Bronchial epithelial cell (primary cell): ENCODE measurements around the gene AP1S1. TPM values are rescaled to one million over a fixed set of nuclear protein-coding genes. Genes with fewer than 3 reads are reported as not detected.
"Not testable (repeated sequence)": the region's sequence is repeated elsewhere in the genome, so short reads cannot be mapped to it uniquely, and the experiment has no call there.

Experiments used
- DNase-seq: peaks from one replicate; pipeline ENCODE4 v3.0.0-alpha.2; 2010; ENCODE audit warnings: low read depth
- FAIRE-seq: peaks from 2 replicates; lab custom pipeline; 2011; peaks lifted over from hg19 to GRCh38; lab: Jason Lieb, UNC
- H3K27me3 ChIP-seq: 2 replicates; pipeline ENCODE4 v1.5.1; 2011; ENCODE audit warnings: low read length; ENCODE audit not compliant: control insufficient read depth, insufficient read depth
- H3K36me3 ChIP-seq: 2 replicates; pipeline ENCODE4 v1.5.1; 2011; ENCODE audit warnings: low read length; ENCODE audit not compliant: control insufficient read depth, insufficient read depth
- H3K4me3 ChIP-seq: 2 replicates; pipeline ENCODE4 v1.5.1; 2011; ENCODE audit warnings: mild to moderate bottlenecking, low read depth, low read length, control low read depth
- CTCF ChIP-seq: IDR thresholded peaks from 2 replicates; pipeline ENCODE4 v1.5.1; 2011; ENCODE audit warnings: mild to moderate bottlenecking, moderate library complexity, low read length, control low read depth, inconsistent platforms; ENCODE audit not compliant: insufficient read depth, severe bottlenecking
- total RNA-seq: library from RNA; depleted of rRNA; stranded (reverse); fragments of >200 nt; gene quantifications from 2 replicates; pipeline ENCODE4 v1.2.1, GENCODE V29; 2014

AP1S1 gene
- total RNA-seq, 1 donor from 2014 or later = 176 TPM

DNA sequence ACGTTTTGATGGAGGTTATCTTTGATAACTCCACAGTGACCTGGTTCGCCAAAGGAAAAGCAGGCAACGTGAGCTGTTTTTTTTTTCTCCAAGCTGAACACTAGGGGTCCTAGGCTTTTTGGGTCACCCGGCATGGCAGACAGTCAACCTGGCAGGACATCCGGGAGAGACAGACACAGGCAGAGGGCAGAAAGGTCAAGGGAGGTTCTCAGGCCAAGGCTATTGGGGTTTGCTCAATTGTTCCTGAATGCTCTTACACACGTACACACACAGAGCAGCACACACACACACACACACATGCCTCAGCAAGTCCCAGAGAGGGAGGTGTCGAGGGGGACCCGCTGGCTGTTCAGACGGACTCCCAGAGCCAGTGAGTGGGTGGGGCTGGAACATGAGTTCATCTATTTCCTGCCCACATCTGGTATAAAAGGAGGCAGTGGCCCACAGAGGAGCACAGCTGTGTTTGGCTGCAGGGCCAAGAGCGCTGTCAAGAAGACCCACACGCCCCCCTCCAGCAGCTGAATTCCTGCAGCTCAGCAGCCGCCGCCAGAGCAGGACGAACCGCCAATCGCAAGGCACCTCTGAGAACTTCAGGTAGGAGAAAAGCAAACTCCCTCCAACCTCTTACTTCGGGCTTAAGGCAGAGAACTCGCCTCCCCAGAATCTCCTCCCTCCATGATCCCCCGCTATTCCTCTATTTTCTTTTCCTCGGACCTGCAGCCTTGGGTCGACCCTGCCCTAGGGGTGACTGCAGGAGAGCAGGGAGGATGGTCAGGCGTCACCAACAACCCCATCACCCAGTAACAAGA, 27.4 kb upstream of the AP1S1 start, which contains the start of gene SERPINE1:
TSS of gene SERPINE1 (plus strand) at position 454 of the 809 bp plus-strand sequence. CDS start 1,290 bp downstream, outside the sequence.
- DNase-seq (peak; percentile 98), FAIRE-seq (no peak)
- H3K4me3 ChIP-seq = peak within 1 kb of the TSS; percentile 47
- TF ChIP-seq CTCF = no peak
- H3K27me3 ChIP-seq = no peaks in the 10 kb centered on the region
- peaks cover 20% of the 10 kb centered on the region for H3K36me3 ChIP-seq

GRCh38 chr7:101127460-101128039, 26.7 kb upstream of the AP1S1 start:
- DNase-seq = no peak
- TF ChIP-seq CTCF = no peak
- no peak for FAIRE-seq
- Histone ChIP-seq H3K36me3 (peaks cover 25% of the 10 kb centered on the region), H3K4me3 (peak overlapping the region; percentile 47), H3K27me3 (no peaks in the 10 kb centered on the region)

- peak overlapping the region; percentile 47 for H3K4me3 ChIP-seq
- H3K27me3 ChIP-seq = no peaks in the 10 kb centered on the region
- DNase-seq (no peak), FAIRE-seq (no peak)
- no peak for TF ChIP-seq CTCF
- H3K36me3 ChIP-seq = peaks cover 25% of the 10 kb centered on the region
Observed at GRCh38 chr7:101128040-101128834, 26.0 kb upstream of the AP1S1 start.

DNA sequence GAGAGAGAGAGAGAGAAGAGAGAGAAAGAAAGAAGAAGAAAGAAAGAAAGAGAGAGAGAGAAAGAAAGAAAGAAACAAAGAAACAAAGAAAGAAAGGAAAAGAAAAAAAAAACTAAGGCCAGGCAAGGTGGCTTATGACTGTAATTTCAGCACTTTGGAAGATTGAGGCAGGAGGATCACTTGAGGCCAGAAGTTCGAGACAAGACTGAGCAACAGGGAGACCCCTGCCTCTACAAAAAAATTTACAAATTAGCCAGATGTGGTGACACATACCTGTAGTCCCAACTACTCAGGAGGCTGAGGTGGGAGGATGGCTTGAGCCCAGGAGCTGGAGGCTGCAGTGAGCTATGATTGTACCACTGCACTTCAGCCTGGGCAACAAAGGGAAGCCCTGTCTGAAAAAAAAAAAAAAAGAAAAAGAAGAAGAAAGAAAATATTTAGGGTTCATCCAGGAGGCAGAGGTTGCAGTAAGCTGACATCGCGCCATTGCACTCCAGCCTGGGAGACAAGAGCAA, 24.6 kb upstream of the AP1S1 start:
- no peak for TF ChIP-seq CTCF
- no peaks in the 10 kb centered on the region for H3K27me3 ChIP-seq
- no peak for FAIRE-seq
- H3K4me3 ChIP-seq = no peak overlapping the region
- H3K36me3 ChIP-seq = peaks cover 28% of the 10 kb centered on the region
- DNase-seq = no peak

GRCh38 chr7:101132626-101133600, 21.4 kb upstream of the AP1S1 start:
- peaks cover 38% of the 10 kb centered on the region for H3K36me3 ChIP-seq
- FAIRE-seq = not testable (repeated sequence)

More at GRCh38 chr7:101132626-101133600, 21.4 kb upstream of the AP1S1 start:
- H3K4me3 ChIP-seq, H3K27me3 ChIP-seq, DNase-seq: not testable (repeated sequence)
